Measurements from ENCODE around the gene CYFIP1.

Gene CYFIP1

DNA sequence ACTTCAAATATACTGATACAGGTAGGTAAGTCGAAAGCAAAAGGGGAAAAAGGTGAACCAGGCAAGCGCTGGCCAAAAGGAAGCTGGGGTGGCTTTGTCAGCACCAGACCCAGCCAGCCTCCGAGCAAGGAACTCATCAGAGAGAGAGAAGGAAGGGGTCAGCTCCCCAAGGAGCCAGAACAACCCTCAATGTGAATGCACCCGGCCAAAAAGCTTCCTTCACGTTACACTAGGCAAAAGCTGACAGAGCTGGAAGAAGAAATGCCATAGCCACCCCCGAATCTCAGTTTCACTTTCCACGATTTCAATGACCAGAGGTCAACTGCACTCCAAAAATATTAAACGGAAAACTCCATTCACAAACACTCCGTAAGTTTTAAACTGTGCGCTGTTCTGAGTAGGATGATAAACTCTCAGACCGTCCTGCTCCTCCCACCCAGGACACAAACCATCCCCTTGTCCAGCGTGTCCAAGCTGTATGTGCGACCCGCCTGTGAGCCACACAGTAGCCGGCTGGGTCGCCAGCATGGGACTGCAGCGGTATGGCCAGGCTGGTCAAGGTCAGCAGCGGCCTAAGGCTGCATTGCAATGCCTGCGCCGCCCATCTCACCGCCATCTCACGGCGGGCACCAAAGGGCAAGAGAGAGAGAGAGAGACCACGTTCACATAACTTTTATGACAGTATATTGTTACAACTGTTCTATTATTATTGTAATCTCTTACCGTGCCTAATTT lies 29.7 kb downstream of the CYFIP1 start:
- no peak for DNase-seq (ENCODE audit: low read depth in 2 of 2)

DNA sequence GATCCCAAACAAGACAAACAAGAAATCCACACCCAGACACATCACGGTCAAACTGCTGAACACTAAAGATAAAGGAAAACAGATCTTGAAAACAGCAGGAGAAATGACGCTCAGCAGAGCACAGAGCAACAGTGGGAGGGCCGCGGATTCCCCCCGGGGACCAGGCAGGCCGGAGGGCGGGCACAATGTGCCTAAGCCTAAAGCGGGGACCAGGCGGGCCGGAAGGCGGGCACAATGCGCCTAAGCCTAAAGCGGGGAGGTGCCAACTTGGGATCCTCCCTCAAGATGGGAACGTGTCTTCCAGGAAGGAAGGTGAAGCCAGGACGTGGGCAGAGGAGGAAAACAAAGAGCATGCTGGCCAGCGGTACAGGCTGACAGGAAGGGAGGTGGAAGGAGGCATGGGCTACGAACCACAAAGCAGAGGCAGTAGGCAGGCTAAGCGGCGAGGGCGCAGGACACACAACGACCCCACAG lies 31.1 kb downstream of the CYFIP1 start:
- DNase-seq (ENCODE audit: low read depth in 2 of 2), result no peak

DNA sequence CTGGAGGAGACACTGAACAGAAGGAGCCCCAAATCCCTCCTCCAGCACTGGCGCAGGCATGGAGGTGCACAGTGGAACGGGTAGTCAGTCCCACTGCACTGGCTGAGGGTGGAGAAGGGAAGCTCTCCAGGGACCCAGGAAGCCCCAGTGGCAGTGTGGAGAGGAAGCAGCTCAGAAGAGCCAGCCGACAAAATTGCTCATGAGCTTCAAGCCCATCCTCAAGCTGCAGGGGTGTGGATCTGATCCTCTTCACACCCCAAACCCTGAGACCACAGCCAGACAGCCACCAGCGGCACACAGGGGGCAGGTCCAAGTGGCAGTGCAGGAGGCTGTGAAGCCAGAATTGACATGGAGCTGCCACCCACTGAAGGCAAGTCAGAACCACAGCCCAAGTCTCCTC lies 32.1 kb downstream of the CYFIP1 start:
- DNase-seq (ENCODE audit: low read depth in 2 of 2), result no peak

DNA sequence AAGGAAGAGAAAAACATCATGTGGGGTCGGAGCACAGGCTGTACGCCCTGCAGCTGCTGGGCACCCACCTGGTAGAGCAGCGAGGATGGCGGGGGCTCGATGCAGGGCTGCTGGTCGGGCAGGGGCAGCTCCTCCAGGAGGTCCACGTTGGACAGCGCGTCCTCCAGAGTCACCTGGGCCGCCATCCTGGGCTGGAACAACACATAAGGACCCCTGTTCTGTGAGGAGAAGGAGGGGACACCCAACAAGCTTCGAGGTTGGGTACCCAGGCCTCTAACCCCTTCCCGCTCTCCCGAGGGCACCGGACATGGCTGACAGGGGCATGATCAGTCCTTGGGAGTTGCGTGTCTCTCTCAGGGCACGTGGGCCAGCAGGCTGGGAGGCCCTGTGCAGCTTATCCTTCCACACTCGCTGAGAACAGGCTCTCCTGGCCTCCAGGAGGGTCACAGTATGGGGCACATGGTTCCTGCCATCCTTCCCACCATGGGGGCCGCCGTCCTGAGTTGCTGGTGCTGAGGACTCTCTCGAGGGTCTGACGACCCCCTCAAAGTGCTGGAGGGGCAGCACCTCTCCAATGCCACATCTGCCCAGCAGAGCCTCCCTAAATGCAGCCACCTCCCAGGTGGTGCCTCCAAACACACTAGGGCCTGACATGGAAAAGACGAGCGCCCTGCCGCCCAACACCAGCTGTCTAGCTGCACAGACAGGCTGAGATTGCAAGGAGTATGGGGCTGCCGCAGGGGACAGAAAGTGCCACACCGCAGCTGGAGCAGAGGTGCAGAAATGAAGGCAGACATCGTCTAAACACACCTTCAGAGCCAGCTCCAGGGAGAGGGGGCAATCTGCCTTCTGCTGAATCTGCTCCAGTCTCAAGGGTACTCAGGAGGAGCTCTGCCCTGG lies 32.8 kb downstream of the CYFIP1 start:
- DNase-seq (ENCODE audit: low read depth in 2 of 2), result no peak

DNA sequence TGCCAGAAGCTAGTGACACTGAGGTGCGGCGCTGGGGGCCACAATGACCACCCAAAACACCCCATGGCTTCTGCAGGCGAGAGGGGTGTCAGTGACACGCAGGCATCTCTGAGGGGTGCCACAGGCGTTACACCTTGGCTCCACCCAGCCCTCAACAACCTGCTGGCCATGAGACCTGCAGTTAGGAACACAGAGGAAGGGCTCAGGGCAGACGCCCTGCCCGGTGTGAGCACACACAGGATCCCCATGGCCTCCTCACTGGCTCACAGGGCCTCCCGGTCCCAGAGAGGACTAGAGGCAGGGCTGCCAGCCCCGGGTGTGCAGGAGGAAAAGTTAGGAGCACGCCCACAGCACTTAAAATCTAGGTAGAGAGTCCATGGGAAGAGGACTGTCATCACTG lies 35.1 kb downstream of the CYFIP1 start:
- no peak for DNase-seq (ENCODE audit: low read depth in 2 of 2)

DNA sequence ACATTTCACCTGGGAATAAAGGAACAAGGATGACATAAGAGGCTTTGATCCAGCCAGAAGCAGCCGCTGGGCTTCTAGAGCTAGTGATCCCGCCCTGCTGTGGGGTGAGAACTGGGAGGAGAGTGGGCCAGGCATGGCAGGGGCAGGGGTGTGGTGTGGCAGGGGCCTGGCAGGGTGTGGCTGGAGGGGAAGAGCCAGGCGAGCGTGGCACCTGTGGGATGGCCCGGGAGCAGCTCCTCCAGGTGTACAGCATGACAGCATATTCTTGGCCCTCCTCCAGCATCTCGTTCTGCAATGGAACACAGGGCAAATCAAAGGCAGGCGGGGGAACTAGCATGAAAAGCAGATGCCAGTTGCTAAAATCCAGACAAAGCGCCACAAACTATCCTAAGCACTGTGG lies 35.5 kb downstream of the CYFIP1 start:
- DNase-seq (ENCODE audit: low read depth in 2 of 2), result no peak

DNA sequence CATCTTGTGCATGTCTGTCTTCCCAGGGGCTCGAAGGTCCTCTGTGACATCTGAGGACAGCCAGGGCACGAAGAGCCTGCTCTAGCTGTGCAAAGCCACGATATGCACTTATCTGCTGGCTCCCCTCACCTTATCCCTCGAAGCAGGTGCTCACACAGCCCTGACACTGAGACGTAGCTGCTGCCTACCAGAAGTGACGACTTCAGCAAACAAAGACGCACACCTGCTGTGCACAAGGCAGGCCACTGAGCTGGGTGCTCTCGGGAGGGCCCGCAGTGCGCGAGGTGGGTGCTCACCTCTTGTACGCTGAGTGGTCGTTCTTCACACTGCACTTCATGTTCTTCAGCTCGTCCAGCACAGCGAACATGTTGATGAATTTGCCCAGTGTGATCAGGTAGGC lies 37.3 kb downstream of the CYFIP1 start:
- DNase-seq (ENCODE audit: low read depth in 2 of 2), result no peak

DNA sequence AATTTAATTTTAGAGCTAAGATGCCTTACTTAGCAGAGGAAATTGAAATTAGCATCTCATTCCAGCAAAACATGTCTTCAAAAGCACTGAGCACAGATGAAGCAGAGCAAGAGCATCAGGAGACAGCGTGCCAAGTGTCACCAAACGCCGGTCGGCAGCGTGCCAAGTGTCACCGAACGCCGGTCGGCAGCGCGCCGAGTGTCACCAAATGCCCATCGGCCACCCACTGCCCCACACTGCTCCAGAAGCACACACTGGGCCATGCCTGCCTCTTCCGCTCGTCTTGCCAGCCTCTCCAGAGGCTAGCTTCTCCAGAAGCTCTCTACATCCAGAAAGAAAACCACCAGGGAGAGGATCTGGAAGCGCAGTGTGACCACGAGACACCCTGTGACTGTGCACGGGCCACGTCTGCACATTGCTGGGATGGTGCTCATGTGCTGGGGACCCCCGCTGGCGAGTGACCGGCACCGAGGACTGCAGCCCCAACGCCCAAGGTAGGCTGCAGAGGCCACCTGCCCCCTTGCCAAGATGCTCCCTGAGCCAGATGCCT lies 37.8 kb downstream of the CYFIP1 start:
- DNase-seq (ENCODE audit: low read depth in 2 of 2), result no peak

DNA sequence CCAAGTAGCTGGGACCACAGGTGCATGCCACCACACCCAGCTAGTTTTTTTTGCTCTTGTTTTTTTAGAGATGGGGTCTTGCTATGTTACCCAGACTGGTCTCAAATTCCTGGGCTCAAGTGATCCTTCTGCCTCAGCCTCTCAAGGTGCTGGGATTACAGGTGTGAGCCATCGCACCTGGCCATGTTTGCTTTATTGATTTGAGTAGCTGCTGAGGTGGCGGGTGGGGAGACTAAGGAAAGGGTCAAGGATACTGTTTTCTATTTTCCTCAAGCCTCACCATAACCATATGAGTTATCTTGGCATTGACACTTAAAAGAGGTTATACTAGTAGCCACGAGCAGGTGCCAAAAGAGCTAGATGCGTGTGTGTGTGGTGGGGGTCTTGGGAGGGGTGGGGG lies 39.0 kb downstream of the CYFIP1 start:
- no peak for DNase-seq (ENCODE audit: low read depth in 2 of 2)

DNA sequence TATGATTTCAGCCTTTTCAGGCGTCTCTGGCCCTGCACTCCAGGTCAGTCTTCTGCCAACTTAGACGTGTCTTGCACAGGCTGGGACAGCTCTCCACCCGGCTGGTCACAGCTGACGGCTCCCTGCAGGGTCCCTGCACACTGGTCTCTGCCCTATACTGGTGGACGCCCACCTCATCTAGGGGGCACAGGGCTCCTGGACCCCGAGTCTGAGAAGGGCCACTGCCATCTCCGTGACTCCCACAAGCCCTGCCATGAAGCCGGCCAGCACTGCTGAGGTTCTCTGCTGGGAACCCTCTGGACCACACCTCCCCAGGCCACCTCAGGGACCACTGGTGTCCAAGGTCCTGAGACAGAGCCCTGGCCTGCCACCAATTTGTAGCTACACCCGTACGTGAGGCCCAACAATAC lies 40.5 kb downstream of the CYFIP1 start:
- DNase-seq (ENCODE audit: low read depth in 2 of 2), result no peak

DNA sequence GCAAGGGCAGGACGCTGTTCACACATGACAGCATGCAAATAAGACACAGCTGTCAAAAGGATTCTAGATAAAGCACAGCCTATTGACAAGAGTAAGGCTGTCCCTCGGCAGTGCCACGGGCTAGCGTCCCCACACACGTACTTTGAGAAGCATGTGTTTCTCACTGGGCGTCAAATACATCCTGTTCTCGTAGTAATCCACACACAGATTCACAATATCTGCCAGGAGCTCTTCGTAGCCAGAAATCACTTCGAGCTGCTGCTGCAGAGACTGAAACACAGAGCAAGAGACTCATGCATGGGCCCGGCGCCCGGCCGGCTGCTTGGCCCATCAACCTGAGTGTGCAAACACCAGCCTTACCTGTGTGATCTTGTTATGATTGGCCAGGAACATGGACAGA lies 41.1 kb downstream of the CYFIP1 start:
- no peak for DNase-seq (ENCODE audit: low read depth in 2 of 2)

DNA sequence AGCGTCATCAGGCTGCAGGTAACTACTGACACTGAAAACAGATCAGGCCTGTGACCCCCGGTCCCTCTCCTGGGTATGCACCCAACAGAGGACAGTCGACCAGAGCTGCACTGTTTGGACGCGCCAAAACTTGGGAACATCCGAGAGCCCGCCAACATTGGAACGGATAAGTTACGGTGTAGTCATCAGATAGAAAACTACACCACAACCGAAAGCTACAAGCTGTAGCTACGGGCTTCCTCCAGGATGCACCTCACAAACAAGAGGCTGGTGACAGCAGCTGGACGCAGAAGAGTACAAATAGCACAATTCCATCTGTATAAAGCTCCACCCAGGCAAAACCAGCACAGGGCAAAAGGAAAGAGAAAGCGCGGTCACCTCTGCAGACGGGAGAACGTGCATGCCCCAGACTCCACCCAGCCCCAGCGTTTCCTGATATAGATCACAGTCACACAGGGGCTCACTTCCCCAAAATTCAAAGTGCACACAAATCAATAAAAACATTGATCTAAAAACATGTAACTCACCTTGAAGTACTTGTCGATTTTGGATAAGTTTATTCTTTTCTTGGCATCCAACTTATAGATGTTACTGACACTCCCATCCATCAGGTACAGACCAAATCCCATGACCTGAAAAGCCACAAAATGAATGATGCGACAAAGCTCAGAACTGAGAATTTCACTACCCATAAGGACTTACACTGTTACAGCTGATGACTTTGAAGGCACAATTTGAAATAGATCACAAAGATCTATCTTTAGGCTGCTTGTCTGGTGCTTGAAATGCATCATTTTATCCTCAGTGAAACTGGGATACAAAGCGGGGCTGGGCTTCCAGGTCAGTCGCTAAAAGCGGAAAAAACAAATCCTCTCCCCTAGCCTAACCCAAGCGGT lies 43.3 kb downstream of the CYFIP1 start:
- no peak for DNase-seq (ENCODE audit: low read depth in 2 of 2)

DNA sequence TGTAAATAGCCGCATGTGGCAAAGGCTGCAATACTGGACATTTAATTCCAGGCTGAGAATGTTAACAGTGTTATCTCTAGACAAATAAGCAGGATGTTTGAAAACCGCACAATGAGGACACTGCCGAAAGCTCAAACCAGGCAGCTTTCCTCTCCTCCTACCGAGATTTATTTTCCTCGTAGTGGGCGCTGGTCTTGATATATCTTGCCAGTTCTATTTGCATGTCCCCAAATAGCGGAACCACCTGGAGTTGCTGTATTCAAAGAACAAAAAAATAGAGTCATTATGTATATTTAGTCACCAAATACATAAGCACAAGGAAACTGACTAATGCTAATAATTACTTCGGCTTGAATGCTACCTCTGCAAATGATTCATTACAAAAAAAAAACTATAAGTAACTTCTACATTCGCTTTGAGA lies 46.5 kb downstream of the CYFIP1 start:
- DNase-seq (ENCODE audit: low read depth in 2 of 2), result no peak

DNA sequence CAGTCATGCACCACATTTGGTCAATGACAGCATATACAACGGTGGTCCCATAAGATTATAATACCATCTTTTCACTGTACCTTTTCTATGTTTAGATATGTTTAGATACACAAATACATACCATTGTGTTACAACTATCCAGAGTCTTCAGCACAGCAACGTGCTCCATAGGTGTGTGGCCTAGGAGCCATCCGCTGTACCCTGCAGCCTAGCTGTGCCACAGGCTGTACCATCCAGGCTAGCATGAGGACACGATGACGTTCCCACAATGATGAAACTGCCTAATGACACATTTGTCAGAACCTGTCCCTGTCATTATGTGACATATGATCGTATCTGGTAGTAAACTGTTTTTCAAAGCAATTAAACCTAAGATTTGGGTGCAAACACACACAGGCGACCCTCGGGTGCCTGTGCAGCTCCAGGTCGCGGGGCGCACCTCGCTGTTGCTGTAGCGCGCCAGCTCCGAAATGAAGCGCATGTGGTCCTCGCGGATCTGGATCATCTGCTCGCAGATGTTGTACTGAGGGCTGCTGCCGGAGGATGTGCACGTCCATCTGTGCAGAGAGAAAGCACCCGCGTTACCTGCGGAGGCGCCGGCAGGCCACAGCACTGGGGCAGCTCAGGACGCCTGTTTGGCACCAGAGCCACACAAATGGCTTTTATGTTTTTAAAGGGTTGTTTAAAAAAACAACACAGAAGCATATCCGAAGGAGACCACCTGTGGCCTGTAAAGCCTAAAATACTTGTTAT lies 48.2 kb downstream of the CYFIP1 start:
- no peak for DNase-seq (ENCODE audit: low read depth in 2 of 2)

DNA sequence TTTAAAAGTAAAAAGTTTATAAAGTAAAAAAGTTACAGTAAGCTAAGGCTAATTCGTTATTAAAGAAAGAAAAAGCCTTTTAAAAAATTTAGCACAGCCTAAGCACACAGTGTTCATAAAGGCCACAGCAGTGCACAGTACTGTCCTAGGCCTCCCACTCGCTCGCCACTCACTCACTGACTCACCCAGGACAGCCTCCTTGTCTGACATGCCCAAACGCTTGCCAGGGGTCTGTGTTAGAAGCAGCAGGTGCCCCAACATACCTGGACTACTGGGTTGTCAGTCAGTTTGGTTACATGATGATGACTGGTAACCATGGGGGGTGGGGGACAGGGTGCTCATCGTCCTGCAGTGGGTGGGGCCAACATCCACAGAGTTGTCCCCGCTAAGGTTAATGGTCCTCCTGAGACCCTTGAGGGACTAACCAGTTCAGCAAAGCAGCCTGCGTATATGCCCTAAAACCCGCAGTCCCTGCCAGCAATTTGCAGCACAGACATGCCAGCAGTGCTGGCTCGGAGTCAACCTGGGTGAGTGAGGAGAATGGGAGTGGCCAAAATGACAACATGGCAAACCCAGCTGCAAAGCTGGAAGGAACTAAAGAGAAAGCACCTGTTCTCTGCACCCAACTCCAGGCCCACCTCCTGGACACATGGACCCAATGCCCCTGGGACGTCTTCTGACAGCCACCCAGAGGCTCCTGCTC lies 49.2 kb downstream of the CYFIP1 start:
- no peak for DNase-seq (ENCODE audit: low read depth in 2 of 2)

DNA sequence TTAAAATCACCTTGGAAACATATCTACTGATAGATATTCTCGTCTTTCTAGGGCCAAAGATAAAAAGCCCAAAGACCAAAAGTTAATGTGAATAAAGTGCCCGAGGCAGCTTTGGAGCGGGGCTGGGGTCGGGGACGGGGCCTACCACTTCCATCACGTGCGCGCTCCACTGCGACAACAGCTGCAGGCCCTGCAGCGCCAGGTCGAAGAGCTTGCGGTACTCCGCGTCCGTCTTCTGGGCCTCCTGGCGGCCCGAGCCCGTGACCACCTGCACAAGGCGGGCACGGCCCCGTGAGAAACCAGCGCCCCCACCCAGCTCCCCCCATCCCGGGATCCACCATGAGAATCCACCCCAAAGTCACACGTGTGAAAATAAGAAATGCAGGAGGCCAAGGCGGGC lies 52.4 kb downstream of the CYFIP1 start:
- DNase-seq (ENCODE audit: low read depth in 2 of 2), result no peak

DNA sequence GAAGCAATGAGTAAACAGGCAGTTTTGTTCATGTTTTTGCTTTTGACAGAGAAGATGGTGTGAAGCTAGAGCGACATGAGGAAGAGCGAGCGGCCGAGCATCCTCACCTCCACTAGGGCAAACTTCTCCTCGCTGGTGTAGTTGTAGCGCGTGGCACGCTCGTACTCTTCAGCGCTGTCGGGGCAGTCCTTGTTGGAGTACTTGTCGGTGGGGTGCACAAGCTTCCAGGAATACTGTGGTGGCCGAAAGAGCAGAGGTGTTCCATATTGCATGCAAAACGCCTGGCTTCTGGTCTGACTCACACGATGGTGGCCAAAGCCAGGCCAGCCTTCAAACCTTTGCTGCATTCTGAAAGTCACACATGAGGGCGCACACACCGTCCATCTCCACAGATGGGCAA lies 54.3 kb downstream of the CYFIP1 start:
- no peak for DNase-seq (ENCODE audit: low read depth in 2 of 2)

DNA sequence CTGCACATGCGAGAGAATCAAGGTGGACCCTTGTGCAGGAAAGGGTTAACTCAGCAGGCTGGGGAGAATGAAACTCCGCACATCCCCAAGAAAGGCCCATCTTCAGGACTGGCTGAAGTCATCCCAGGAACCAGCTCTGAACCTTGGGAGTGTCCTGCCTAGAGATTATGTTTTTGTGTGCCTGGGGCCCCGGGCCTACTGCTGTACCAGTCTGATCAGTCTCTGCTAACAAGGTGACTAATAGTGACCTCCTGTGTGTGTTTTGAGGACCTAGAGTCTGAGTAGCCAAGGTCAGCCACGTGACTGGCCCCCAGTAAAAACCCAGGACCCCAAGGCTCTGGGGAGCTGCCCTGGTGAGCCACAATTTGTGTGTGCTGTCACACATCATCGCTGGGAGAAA lies 58.2 kb downstream of the CYFIP1 start:
- no peak for DNase-seq (ENCODE audit: low read depth in 2 of 2)

DNA sequence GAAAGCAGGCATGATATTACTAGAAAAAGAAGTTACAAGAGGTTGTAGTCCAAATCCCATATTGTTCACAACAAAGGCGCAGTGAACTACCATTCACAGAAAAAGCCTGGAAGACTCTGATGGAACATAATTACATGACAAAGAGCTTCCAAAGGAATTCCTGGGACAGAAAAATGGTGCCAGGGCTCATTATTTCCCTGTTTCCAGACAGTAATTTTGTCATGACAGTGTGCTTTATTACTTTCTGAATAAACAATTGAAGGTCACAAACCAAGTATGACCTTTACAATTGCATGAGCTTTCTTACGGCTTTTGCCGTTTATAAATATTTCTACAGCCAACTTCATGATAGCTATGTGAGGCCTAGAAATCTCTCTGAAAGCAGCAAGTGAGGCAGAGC lies 61.0 kb downstream of the CYFIP1 start:
- DNase-seq (ENCODE audit: low read depth in 2 of 2), result no peak

DNA sequence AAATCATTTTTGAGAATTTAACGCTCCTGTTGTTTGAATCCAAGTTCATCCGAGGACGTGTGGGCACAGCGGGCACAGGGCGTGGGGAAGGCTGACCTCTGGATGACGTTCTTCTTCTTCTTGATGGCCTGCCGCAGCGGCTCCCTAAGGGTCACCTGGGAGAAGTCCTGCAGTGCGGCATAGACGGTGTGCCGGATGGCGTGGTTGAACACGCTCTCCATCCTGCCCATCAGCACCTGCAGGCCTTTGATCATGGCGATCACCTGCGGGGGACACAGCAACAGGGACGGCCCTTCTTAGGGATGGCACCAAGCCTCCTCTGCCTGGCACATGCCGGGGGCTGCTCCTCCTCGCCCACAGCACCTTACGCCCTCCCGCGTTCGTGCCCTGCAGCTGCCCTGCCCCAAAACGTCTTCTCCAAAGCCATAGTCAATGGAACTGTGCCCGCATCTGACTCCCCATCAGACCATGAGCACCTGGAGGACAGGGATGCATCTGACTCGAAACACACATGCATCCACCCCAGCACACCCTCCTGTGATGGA lies 61.5 kb downstream of the CYFIP1 start:
- no peak for DNase-seq (ENCODE audit: low read depth in 2 of 2)
